ENCODE measurements around the gene HOXB8.

Gene HOXB8

DNA sequence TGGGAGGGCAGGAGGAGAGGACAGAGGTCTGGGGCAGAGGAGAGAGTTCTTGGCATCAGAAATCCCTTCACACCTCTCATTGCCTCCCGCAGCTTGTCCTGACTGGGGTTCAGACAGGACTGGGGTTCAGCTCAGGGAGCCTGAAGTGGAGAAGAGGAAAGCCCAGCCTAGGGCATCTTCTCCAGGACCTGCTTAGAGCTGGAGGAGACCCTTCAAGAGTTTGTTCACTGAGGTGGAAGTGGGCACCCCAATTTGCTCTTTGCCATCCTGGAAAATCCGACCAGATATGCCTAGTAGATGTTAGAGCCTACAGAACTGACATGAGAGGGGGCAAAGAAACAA lies 27.0 kb downstream of the HOXB8 start:
- H3K27me3 ChIP-seq (ENCODE audit: control insufficient read depth, insufficient read depth, low read length): peaks cover 100% of the 10 kb centered on the region
- no peaks in the 10 kb centered on the region for H3K9me3 ChIP-seq (ENCODE audit: control insufficient read depth, insufficient read depth, low read length)
- H3K4me3 ChIP-seq (ENCODE audit: low read depth, low read length): peak overlapping the region; percentile 18
- H3K9ac ChIP-seq (ENCODE audit: low read depth, low read length): no peak overlapping the region
- H3K4me1 ChIP-seq (ENCODE audit: control insufficient read depth, insufficient read depth, low read length): peaks cover 2% of the 10 kb centered on the region
- H3K36me3 ChIP-seq (ENCODE audit: control insufficient read depth, insufficient read depth, low read length): no peaks in the 10 kb centered on the region

- Histone ChIP-seq H3K9me3 (ENCODE audit: control insufficient read depth, insufficient read depth, low read length) (no peaks in the 10 kb centered on the region), H3K36me3 (ENCODE audit: control insufficient read depth, insufficient read depth, low read length) (no peaks in the 10 kb centered on the region), H3K27me3 (ENCODE audit: control insufficient read depth, insufficient read depth, low read length) (peaks cover 100% of the 10 kb centered on the region), H3K4me1 (ENCODE audit: control insufficient read depth, insufficient read depth, low read length) (peaks cover 2% of the 10 kb centered on the region), H3K9ac (ENCODE audit: low read depth, low read length) (no peak overlapping the region), H3K4me3 (ENCODE audit: low read depth, low read length) (no peak overlapping the region)
These were observed 27.6 kb downstream of the HOXB8 start for GRCh38 chr17:48587276-48588073.

DNA sequence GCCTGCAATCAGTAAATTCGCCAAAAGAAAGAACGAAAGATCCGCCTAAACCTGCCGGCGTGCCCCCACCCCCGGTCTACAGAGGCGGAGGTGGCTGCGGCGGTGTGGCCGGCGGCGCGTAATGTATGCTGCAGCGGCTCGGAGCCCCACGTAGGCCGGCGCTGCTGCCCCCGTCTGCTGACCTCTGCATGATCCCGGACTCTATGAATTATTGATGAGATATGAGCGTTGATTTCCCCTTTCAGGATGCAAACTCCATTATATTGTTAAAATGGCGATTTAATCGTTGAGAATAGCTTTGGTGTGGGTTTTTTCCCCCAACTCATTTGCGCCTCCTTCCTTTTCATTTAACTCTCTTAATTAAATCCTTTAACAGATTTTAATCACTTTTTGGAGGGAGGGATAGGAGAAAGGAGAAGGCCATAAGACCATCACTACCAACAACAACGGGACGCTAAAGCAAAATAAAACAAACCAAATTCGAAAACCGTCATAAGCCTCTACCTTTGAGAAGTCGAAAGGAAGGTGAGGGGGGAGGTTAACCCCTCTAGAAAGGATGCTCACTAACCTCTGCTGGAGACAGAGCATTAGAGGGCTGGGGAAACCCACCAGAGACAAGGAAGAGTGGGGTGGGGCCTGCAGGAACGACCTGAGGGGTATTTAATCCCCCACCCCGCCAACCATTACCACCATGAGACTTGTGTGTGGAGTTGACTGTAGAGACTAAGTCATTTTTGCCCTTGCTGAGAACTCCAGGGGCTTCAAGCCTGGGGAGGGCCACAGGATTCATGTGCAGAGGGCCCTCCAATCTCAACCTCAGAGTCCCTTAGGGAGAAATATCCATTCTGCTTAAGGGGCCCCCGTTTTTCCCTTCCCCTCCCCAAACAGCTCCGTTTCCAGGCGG lies 28.5 kb downstream of the HOXB8 start:
- H3K9ac ChIP-seq (ENCODE audit: low read depth, low read length): no peak overlapping the region
- H3K4me3 ChIP-seq (ENCODE audit: low read depth, low read length): peak overlapping the region; percentile 54
- peaks cover 2% of the 10 kb centered on the region for H3K4me1 ChIP-seq (ENCODE audit: control insufficient read depth, insufficient read depth, low read length)
- H3K36me3 ChIP-seq (ENCODE audit: control insufficient read depth, insufficient read depth, low read length): no peaks in the 10 kb centered on the region
- H3K27me3 ChIP-seq (ENCODE audit: control insufficient read depth, insufficient read depth, low read length): peaks cover 100% of the 10 kb centered on the region
- H3K9me3 ChIP-seq (ENCODE audit: control insufficient read depth, insufficient read depth, low read length): no peaks in the 10 kb centered on the region

GRCh38 chr17:48584223-48584741 lies 30.8 kb downstream of the HOXB8 start:
- H3K9me3 ChIP-seq (ENCODE audit: control insufficient read depth, insufficient read depth, low read length): no peaks in the 10 kb centered on the region
- no peak overlapping the region for H3K4me3 ChIP-seq (ENCODE audit: low read depth, low read length)
- peaks cover 100% of the 10 kb centered on the region for H3K27me3 ChIP-seq (ENCODE audit: control insufficient read depth, insufficient read depth, low read length)
- H3K36me3 ChIP-seq (ENCODE audit: control insufficient read depth, insufficient read depth, low read length): no peaks in the 10 kb centered on the region
- H3K4me1 ChIP-seq (ENCODE audit: control insufficient read depth, insufficient read depth, low read length): peaks cover 2% of the 10 kb centered on the region
- no peak overlapping the region for H3K9ac ChIP-seq (ENCODE audit: low read depth, low read length)

DNA sequence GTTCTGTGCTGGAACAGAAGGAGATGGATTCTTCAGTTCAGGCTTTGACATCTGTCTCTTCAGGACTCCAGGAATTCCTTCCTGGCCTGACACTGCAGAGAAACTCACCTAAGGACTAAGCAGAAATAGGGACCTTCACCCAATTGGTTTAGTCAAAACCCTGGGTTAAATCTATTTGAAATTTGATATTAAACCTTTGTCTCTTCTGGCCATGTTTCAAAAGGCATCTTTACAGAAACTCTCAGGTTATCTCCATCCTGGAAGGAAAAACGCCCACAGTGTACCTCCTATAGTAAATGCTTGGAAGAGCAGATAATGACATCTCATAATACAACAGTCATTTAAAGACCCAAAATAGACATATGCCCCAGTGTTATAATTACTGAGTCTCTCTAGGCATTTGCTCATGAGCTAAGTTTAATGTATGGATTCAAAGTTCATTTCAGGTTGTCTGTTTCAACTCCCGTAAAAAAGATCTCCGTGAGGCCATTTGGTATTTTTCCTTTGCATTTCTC lies 31.3 kb downstream of the HOXB8 start:
- no peaks in the 10 kb centered on the region for H3K36me3 ChIP-seq (ENCODE audit: control insufficient read depth, insufficient read depth, low read length)
- H3K9ac ChIP-seq (ENCODE audit: low read depth, low read length): no peak overlapping the region
- peaks cover 2% of the 10 kb centered on the region for H3K4me1 ChIP-seq (ENCODE audit: control insufficient read depth, insufficient read depth, low read length)
- H3K9me3 ChIP-seq (ENCODE audit: control insufficient read depth, insufficient read depth, low read length): no peaks in the 10 kb centered on the region
- H3K4me3 ChIP-seq (ENCODE audit: low read depth, low read length): no peak overlapping the region
- peaks cover 100% of the 10 kb centered on the region for H3K27me3 ChIP-seq (ENCODE audit: control insufficient read depth, insufficient read depth, low read length)

DNA sequence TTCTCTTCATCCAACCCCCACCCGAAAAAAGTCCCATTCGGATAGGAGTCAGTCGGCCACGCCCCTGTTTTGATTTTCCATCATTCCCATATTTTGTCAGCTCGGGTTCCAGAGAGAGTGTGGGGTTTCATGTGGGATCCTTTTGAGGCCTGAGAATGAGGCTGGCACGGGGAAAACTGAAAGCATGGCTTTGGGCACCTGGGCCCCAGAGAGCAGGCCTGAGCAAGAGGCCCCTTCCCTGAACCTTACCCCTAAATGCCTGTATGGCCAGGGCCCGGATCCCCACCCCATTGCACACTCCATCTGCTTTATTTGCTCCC lies 32.4 kb downstream of the HOXB8 start:
- no peaks in the 10 kb centered on the region for H3K9me3 ChIP-seq (ENCODE audit: control insufficient read depth, insufficient read depth, low read length)
- peaks cover 97% of the 10 kb centered on the region for H3K27me3 ChIP-seq (ENCODE audit: control insufficient read depth, insufficient read depth, low read length)
- H3K4me1 ChIP-seq (ENCODE audit: control insufficient read depth, insufficient read depth, low read length): peaks cover 2% of the 10 kb centered on the region
- no peaks in the 10 kb centered on the region for H3K36me3 ChIP-seq (ENCODE audit: control insufficient read depth, insufficient read depth, low read length)
- no peak overlapping the region for H3K9ac ChIP-seq (ENCODE audit: low read depth, low read length)
- no peak overlapping the region for H3K4me3 ChIP-seq (ENCODE audit: low read depth, low read length)

DNA sequence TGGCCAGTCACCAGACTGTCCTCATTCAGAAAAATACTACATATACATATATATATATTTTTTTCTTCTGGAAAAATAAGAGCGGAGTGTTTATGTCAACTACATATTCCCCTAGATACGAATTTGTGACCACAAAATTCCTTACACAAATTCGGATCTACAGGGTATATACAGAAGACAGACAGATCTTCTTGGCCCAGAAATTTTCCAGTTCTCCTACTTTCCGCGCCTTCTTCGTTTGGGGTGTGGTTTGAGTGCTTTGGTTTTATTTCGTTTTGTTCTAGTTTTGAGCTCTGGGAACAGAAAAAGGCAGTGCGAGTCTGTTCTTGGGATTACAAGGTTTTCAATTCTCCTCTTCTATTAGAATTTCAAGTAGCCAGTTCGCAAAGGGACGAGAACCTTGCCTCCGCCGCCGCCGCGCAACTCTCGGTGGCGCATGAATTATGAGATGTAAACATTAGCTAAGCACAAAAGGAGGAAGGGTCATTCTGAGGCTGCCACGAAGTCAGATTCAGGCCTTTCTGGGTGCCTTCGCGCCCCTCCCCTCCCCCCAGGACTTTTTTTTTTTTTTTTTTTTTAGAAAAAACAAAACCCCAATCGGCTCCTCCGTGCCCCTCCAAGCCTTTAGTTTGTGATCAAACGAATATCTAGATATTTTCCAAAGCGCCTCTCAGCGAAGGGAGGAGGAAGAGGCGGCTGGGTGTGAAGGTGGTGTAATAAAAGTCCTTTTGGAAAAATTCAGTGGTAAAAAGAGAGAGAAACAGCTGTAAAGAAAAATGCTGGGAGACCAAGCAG lies 35.1 kb downstream of the HOXB8 start:
- Histone ChIP-seq H3K4me1 (ENCODE audit: control insufficient read depth, insufficient read depth, low read length) (no peaks in the 10 kb centered on the region), H3K4me3 (ENCODE audit: low read depth, low read length) (no peak overlapping the region)

GRCh38 chr17:48579471-48579759 lies 35.7 kb downstream of the HOXB8 start:
- Histone ChIP-seq H3K4me1 (ENCODE audit: control insufficient read depth, insufficient read depth, low read length) (no peaks in the 10 kb centered on the region), H3K27me3 (ENCODE audit: control insufficient read depth, insufficient read depth, low read length) (peaks cover 96% of the 10 kb centered on the region), H3K9me3 (ENCODE audit: control insufficient read depth, insufficient read depth, low read length) (no peaks in the 10 kb centered on the region), H3K36me3 (ENCODE audit: control insufficient read depth, insufficient read depth, low read length) (no peaks in the 10 kb centered on the region), H3K9ac (ENCODE audit: low read depth, low read length) (no peak overlapping the region), H3K4me3 (ENCODE audit: low read depth, low read length) (no peak overlapping the region)

More for the DNA sequence above, 35.1 kb downstream of the HOXB8 start:
- no peaks in the 10 kb centered on the region for H3K36me3 ChIP-seq (ENCODE audit: control insufficient read depth, insufficient read depth, low read length)
- H3K9me3 ChIP-seq (ENCODE audit: control insufficient read depth, insufficient read depth, low read length): no peaks in the 10 kb centered on the region
- H3K9ac ChIP-seq (ENCODE audit: low read depth, low read length): no peak overlapping the region
- H3K27me3 ChIP-seq (ENCODE audit: control insufficient read depth, insufficient read depth, low read length): peaks cover 96% of the 10 kb centered on the region

GRCh38 chr17:48578616-48579470 lies 36.2 kb downstream of the HOXB8 start:
- Histone ChIP-seq H3K4me3 (ENCODE audit: low read depth, low read length) (peak overlapping the region; percentile 28), H3K9me3 (ENCODE audit: control insufficient read depth, insufficient read depth, low read length) (no peaks in the 10 kb centered on the region), H3K27me3 (ENCODE audit: control insufficient read depth, insufficient read depth, low read length) (peaks cover 96% of the 10 kb centered on the region), H3K9ac (ENCODE audit: low read depth, low read length) (no peak overlapping the region), H3K36me3 (ENCODE audit: control insufficient read depth, insufficient read depth, low read length) (no peaks in the 10 kb centered on the region), H3K4me1 (ENCODE audit: control insufficient read depth, insufficient read depth, low read length) (no peaks in the 10 kb centered on the region)

DNA sequence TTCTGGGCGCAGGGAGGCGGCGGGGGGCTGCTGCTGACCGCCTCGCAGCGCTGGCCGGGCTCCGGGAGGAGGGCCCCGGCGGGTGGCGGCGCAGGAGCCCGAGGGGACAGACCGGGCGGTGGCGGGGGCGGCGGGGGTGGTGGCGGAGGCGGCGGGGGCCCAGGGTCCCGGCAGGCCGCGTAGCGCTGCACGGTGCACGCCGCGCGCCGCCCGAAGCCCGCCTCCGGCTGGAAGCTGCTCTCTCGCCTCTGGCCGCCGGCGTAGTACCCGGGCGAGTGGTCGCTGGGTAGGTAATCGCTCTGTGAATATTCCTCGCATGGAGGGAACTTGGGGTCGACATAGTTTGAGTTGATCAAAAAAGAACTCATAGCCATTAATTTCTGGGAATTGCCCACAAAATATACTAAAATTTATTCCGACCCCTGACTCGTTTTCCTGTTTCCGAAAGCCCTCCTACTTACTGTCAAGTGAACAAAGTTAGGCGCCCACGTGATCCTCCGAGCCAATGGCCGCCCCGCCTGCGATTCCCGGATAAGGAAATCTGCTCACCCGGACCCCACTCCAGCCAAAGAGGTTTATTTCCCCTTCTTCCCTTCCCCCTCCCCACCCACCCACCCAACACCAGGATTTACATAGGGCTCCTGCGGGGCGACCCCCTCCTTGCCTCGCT lies 37.0 kb downstream of the HOXB8 start, which contains the start of gene HOXB4:
TSS of gene HOXB4 (minus strand) at position 405 of the 670 bp plus-strand sequence. CDS start at position 374, 31 bp downstream.
- H3K4me1 ChIP-seq (ENCODE audit: control insufficient read depth, insufficient read depth, low read length): no peaks in the 10 kb centered on the region
- H3K9me3 ChIP-seq (ENCODE audit: control insufficient read depth, insufficient read depth, low read length): no peaks in the 10 kb centered on the region
- H3K4me3 ChIP-seq (ENCODE audit: low read depth, low read length): peak within 1 kb of the TSS; percentile 28
- H3K36me3 ChIP-seq (ENCODE audit: control insufficient read depth, insufficient read depth, low read length): no peaks in the 10 kb centered on the region
- H3K27me3 ChIP-seq (ENCODE audit: control insufficient read depth, insufficient read depth, low read length): peaks cover 96% of the 10 kb centered on the region
- no peak within 1 kb of the TSS for H3K9ac ChIP-seq (ENCODE audit: low read depth, low read length)

Measured in iPS-15b (cell line).